Epithelial cell of proximal tubule (primary cell): Measurements from ENCODE around the gene CLASP1. TPM values are rescaled to one million over a fixed set of nuclear protein-coding genes. Genes with fewer than 3 reads are reported as not detected.
A peak's percentile ranks its signal among the peaks of the same experiment; 100 is the strongest.

Experiments
- DNase-seq: peaks from one replicate; pipeline ENCODE4 v3.0.0-alpha.2; 2011; ENCODE audit warnings: low read depth
- H3K4me3 ChIP-seq: 2 replicates; pipeline ENCODE4 v1.5.1; 2011; ENCODE audit warnings: low read depth, mild to moderate bottlenecking, low read length
- CTCF ChIP-seq: conservative IDR thresholded peaks from 2 replicates; pipeline ENCODE4 v1.5.1; 2012; ENCODE audit warnings: low read depth, mild to moderate bottlenecking, low read length
- total RNA-seq: library from RNA; depleted of rRNA; stranded (reverse); fragments of >200 nt; gene quantifications from 2 replicates; pipeline ENCODE4 v1.2.3, GENCODE V29; 2015

CLASP1 gene
- total RNA-seq, 1 donor from 2014 or later: 35.0 TPM

- DNase-seq: no peak
- no peak for TF ChIP-seq CTCF
These were observed 173.3 kb downstream of the CLASP1 start for GRCh38 chr2:121475811-121476571.

GRCh38 chr2:121473512-121473911 lies 175.8 kb downstream of the CLASP1 start:
- no peak overlapping the region for H3K4me3 ChIP-seq
- TF ChIP-seq CTCF: no peak
- no peak for DNase-seq

More at GRCh38 chr2:121475811-121476571, 173.3 kb downstream of the CLASP1 start:
- H3K4me3 ChIP-seq: no peak overlapping the region

- no peak for DNase-seq
- H3K4me3 ChIP-seq: no peak overlapping the region
- no peak for TF ChIP-seq CTCF
These were observed 176.7 kb downstream of the CLASP1 start for GRCh38 chr2:121472470-121472993.

GRCh38 chr2:121471532-121472469 lies 177.5 kb downstream of the CLASP1 start:
- no peak for TF ChIP-seq CTCF
- peak; percentile 20 for DNase-seq
- H3K4me3 ChIP-seq: no peak overlapping the region

GRCh38 chr2:121470917-121471316 lies 178.3 kb downstream of the CLASP1 start:
- H3K4me3 ChIP-seq: no peak overlapping the region
- DNase-seq: no peak
- TF ChIP-seq CTCF: no peak

- DNase-seq: no peak
- no peak overlapping the region for H3K4me3 ChIP-seq
- no peak for TF ChIP-seq CTCF
These were observed 179.9 kb downstream of the CLASP1 start for GRCh38 chr2:121469356-121469755.
